Rectal smooth muscle tissue (tissue), 1 donor: ENCODE data around the gene LIMA1.
"Not testable (repeated sequence)": the region's sequence is repeated elsewhere in the genome, so short reads cannot be mapped to it uniquely, and the experiment has no call there.

Experiments
- H3K27ac ChIP-seq: one replicate; pipeline ENCODE4 v1.7.0; 2013; ENCODE audit warnings: low read depth, low read length, inconsistent platforms
- H3K27me3 ChIP-seq: one replicate; pipeline ENCODE4 v1.7.0; 2013; ENCODE audit warnings: low read length; ENCODE audit not compliant: control insufficient read depth, insufficient read depth
- H3K36me3 ChIP-seq: one replicate; pipeline ENCODE4 v1.7.0; 2013; ENCODE audit warnings: low read length; ENCODE audit not compliant: control insufficient read depth, insufficient read depth
- H3K4me1 ChIP-seq: one replicate; pipeline ENCODE4 v1.7.0; 2013; ENCODE audit warnings: low read length; ENCODE audit not compliant: control insufficient read depth, insufficient read depth
- H3K4me3 ChIP-seq: one replicate; pipeline ENCODE4 v1.7.0; 2013; ENCODE audit warnings: low read length
- H3K9ac ChIP-seq: one replicate; pipeline ENCODE4 v1.7.0; 2013; ENCODE audit warnings: low read length

The LIMA1 gene

GRCh38 chr12:50252977-50253602 lies 30.2 kb downstream of the LIMA1 start:
- H3K9ac ChIP-seq: no peak overlapping the region
- H3K4me3 ChIP-seq: no peak overlapping the region
- peaks cover 2% of the 10 kb centered on the region for H3K36me3 ChIP-seq
- no peak overlapping the region for H3K27ac ChIP-seq
- peaks cover 10% of the 10 kb centered on the region for H3K4me1 ChIP-seq
- no peaks in the 10 kb centered on the region for H3K27me3 ChIP-seq

DNA sequence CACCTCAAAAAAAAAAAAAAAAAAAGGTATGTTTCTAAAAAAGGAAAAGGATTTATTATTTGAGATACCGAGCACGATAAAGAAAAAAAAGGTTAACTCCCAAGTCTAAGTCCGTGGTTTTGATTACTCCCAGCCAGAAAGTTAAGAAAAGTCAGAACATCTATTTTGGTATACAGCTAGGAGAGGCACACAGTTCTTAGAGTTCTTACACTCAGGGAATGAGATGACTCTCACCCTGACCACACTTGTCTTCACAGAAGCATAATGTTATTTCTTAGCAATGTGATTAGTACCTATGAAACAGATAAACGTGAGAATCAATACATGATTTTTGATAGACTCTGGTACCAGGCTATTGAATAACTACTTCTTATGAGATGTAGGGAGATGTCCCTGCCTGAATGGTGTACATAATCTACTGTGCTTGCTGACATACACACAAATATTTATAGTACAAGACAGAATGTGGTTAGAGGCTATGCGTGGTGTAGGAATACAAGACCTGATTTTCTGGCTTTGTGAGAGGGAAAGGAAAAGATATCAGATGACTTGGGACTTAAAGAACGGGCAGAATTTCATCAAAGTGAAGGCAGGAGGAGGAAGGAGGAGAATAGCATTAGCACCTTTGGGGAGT lies 31.6 kb downstream of the LIMA1 start:
- Histone ChIP-seq H3K4me3 (no peak overlapping the region), H3K27ac (no peak overlapping the region), H3K36me3 (peaks cover 2% of the 10 kb centered on the region), H3K27me3 (no peaks in the 10 kb centered on the region), H3K4me1 (peaks cover 2% of the 10 kb centered on the region), H3K9ac (no peak overlapping the region)

GRCh38 chr12:50249464-50250182 lies 33.7 kb downstream of the LIMA1 start:
- H3K27ac ChIP-seq: no peak overlapping the region
- H3K27me3 ChIP-seq: no peaks in the 10 kb centered on the region
- H3K9ac ChIP-seq: no peak overlapping the region
- H3K4me3 ChIP-seq: no peak overlapping the region
- H3K4me1 ChIP-seq: peaks cover 2% of the 10 kb centered on the region
- H3K36me3 ChIP-seq: peaks cover 4% of the 10 kb centered on the region

DNA sequence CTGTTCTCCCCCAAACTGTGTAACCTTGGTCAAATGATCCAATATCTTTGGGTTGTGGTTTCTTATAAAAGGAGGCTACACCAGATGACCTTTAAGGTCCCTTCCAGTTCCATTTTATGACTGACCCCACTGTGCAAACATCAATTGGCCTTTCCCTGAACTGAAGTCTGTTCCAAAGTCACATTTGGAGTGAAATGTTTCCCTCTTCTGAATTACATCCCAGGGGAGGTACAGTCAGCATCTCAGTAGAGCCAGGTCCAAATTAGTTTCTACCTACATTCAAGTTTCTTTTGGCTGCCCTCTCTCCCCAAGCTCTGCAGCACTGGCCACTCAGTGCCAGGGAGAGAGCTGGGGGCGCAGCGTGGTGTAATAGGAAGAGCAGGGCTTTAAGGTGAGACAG lies 34.4 kb downstream of the LIMA1 start:
- Histone ChIP-seq H3K9ac (no peak overlapping the region), H3K27me3 (no peaks in the 10 kb centered on the region), H3K27ac (no peak overlapping the region), H3K4me3 (no peak overlapping the region), H3K4me1 (peaks cover 2% of the 10 kb centered on the region), H3K36me3 (peaks cover 4% of the 10 kb centered on the region)

DNA sequence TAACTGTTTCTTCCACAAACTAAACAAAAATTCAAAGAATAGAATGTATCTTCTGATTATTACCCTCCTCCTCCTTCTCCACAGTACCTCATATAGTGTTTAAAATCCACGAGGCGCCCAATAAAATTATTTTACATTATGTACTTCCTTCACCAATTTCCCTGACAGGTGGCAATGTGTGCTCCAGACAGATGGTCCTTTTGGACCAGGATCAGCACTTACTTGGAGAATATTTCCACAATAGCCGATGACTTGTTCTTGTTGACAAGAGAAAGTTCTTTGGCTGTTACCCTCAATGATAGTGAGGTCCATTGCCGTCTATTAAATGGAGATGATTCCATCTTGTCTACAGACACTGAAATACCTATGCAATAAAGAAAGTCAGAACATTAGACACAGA lies 34.9 kb downstream of the LIMA1 start:
- Histone ChIP-seq H3K36me3 (peaks cover 4% of the 10 kb centered on the region), H3K9ac (no peak overlapping the region), H3K4me1 (peaks cover 2% of the 10 kb centered on the region), H3K27ac (no peak overlapping the region), H3K4me3 (no peak overlapping the region), H3K27me3 (no peaks in the 10 kb centered on the region)

GRCh38 chr12:50247665-50248064 lies 35.7 kb downstream of the LIMA1 start:
- H3K4me1 ChIP-seq, H3K36me3 ChIP-seq, H3K4me3 ChIP-seq, H3K9ac ChIP-seq, H3K27me3 ChIP-seq, H3K27ac ChIP-seq: not testable (repeated sequence)

- Histone ChIP-seq H3K27ac (peak overlapping the region; percentile 63), H3K4me3 (no peak overlapping the region), H3K36me3 (peaks cover 4% of the 10 kb centered on the region), H3K4me1 (peaks cover 4% of the 10 kb centered on the region), H3K9ac (no peak overlapping the region), H3K27me3 (no peaks in the 10 kb centered on the region)
Measured at GRCh38 chr12:50246873-50247612, 36.3 kb downstream of the LIMA1 start.

DNA sequence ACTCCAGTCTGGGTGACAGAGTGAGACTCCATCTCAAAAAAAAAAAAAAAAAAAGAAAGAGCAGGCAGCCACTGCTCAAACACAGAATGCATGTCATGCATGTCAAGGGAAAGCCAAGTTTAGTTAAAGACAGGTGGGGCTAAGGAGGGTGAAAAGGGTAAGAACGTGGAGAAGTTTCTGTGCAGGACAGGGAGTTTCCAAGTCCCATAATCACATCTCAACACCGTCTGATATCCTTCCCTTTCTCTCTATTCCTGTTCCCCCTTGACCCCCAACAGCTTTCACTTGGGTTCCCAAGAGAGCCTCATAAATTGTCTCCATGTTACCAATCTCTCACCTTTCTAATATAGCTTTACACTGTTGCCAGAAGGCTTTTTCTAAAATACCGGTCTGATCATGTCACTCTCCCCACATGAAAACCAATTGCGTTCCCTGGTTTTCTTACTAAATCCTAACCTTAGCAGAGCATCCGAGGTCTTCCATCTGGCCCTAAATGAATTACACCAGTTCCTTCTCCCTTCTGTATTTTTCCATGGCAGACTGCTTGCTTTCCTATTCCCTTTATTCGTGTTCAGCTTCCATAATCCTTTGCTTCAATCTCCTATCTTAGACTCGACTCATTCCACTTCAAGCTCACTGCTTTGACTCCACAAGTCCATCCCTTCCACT lies 37.0 kb downstream of the LIMA1 start:
- no peak overlapping the region for H3K9ac ChIP-seq
- no peaks in the 10 kb centered on the region for H3K27me3 ChIP-seq
- peaks cover 6% of the 10 kb centered on the region for H3K4me1 ChIP-seq
- H3K36me3 ChIP-seq: peaks cover 4% of the 10 kb centered on the region
- no peak overlapping the region for H3K4me3 ChIP-seq
- peak overlapping the region; percentile 63 for H3K27ac ChIP-seq

GRCh38 chr12:50243507-50243906 lies 39.8 kb downstream of the LIMA1 start:
- Histone ChIP-seq H3K27ac (no peak overlapping the region), H3K4me1 (peaks cover 6% of the 10 kb centered on the region), H3K9ac (no peak overlapping the region), H3K27me3 (no peaks in the 10 kb centered on the region), H3K4me3 (no peak overlapping the region), H3K36me3 (peaks cover 2% of the 10 kb centered on the region)

DNA sequence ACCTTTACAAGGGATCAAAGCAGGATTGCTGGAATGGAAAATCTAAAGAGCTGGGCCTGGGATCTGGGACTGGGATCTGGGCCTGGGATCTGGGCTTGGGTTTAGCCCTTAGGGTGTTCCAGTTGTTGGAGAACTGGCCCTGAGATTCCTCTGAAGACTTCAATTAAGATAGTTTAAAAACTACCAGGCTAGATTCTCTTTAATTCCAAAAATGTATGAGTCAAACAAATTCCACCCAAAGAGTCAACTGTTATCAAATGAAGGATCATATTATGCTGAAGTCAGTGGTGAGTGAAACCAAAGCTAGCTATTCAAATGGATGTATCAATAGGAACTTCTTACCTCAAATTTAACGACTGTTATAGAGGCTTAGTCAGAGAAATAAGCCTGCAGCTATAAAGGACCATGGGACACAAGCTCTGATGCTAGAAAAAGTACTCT lies 40.5 kb downstream of the LIMA1 start:
- Histone ChIP-seq H3K36me3 (peaks cover 2% of the 10 kb centered on the region), H3K4me3 (no peak overlapping the region), H3K27me3 (no peaks in the 10 kb centered on the region), H3K4me1 (peaks cover 6% of the 10 kb centered on the region), H3K27ac (peak overlapping the region; percentile 68), H3K9ac (no peak overlapping the region)

DNA sequence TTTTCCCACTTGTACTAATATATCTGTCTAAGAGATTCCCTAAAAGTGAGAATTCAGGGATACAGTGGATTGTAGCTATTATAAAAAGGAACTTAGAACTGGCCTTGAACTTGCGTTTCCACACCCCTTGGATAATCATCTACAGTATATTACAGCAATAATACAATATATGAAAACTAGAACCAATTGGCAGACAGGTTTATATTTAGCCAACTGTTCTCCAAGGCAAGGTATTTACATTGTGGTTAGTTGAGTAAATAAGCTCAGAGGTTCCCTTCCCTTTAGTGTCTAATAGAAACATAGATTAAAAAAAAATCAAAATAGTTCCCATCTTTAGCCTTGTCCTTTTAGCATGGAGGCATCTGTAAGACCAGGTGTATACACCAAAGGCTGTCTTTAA lies 42.1 kb downstream of the LIMA1 start:
- H3K27ac ChIP-seq: peak overlapping the region; percentile 70
- H3K27me3 ChIP-seq: no peaks in the 10 kb centered on the region
- H3K36me3 ChIP-seq: peaks cover under 1% of the 10 kb centered on the region
- no peak overlapping the region for H3K9ac ChIP-seq
- H3K4me1 ChIP-seq: peaks cover 5% of the 10 kb centered on the region
- H3K4me3 ChIP-seq: no peak overlapping the region

DNA sequence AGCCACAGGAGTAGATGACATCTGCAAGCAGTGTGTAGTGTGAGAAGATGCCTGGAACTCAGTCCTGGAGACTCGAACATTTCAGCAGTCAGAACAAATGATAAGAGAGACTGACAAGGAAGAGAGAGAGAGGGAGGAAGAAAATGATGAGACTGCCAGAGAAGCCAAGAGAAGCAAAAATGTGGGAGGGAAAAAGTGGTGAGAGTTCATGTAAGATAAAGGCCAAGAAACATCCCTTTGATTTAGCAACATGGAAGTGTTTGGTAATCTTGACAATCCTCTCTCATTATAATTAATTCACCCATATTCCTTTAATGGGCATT lies 42.6 kb downstream of the LIMA1 start:
- H3K27me3 ChIP-seq: no peaks in the 10 kb centered on the region
- H3K9ac ChIP-seq: no peak overlapping the region
- no peak overlapping the region for H3K4me3 ChIP-seq
- no peaks in the 10 kb centered on the region for H3K36me3 ChIP-seq
- H3K27ac ChIP-seq: no peak overlapping the region
- peaks cover 5% of the 10 kb centered on the region for H3K4me1 ChIP-seq
